Activated CD8-positive, alpha-beta memory T cell treated with anti-CD3 and anti-CD28 coated beads, Interleukin-2, amount 50 U/mL, for 24 hours (primary cell): ENCODE measurements around the gene PRKRA.
"Not testable (repeated sequence)": the region's sequence is repeated elsewhere in the genome, so short reads cannot be mapped to it uniquely, and the experiment has no call there.

Source experiments
- DNase-seq: peaks from one replicate; pipeline ENCODE4 v3.0.0-alpha.2; 2020; ENCODE audit errors: extremely low read depth

The PRKRA gene

GRCh38 chr2:178457390-178457886 lies 6.5 kb upstream of the PRKRA start:
- no peak for DNase-seq

GRCh38 chr2:178455947-178456346 lies 5.0 kb upstream of the PRKRA start:
- no peak for DNase-seq

GRCh38 chr2:178452870-178453269 lies 1.9 kb upstream of the PRKRA start:
- DNase-seq: no peak

- DNase-seq: no peak
Measured at GRCh38 chr2:178452334-178452733, 1.4 kb upstream of the PRKRA start.

GRCh38 chr2:178450524-178450773 lies 526 bp downstream of the PRKRA start:
- DNase-seq: no peak

GRCh38 chr2:178449700-178450523 lies 1.1 kb downstream of the PRKRA start:
- no peak for DNase-seq

- no peak for DNase-seq
Measured at GRCh38 chr2:178448968-178449661, 1.9 kb downstream of the PRKRA start.

- DNase-seq: no peak
Measured at GRCh38 chr2:178441426-178441825, 9.5 kb downstream of the PRKRA start.

GRCh38 chr2:178436662-178437061 lies 14.3 kb downstream of the PRKRA start:
- DNase-seq: no peak

- no peak for DNase-seq
Measured at GRCh38 chr2:178429336-178429735, 21.6 kb downstream of the PRKRA start.

- no peak for DNase-seq
Measured at GRCh38 chr2:178428396-178428806, 22.6 kb downstream of the PRKRA start.

- DNase-seq: no peak
Measured at GRCh38 chr2:178427458-178427857, 23.5 kb downstream of the PRKRA start.

- DNase-seq: no peak
Measured at GRCh38 chr2:178426388-178426787, 24.6 kb downstream of the PRKRA start.

GRCh38 chr2:178425255-178425827 lies 25.6 kb downstream of the PRKRA start:
- DNase-seq: no peak

- not testable (repeated sequence) for DNase-seq
Measured at GRCh38 chr2:178423746-178424145, 27.2 kb downstream of the PRKRA start.

- no peak for DNase-seq
Measured at GRCh38 chr2:178422097-178422496, 28.9 kb downstream of the PRKRA start.

GRCh38 chr2:178420463-178420999 lies 30.4 kb downstream of the PRKRA start:
- no peak for DNase-seq

GRCh38 chr2:178419123-178419522 lies 31.9 kb downstream of the PRKRA start:
- no peak for DNase-seq

- no peak for DNase-seq
Measured at GRCh38 chr2:178418426-178418825, 32.5 kb downstream of the PRKRA start.

- DNase-seq: no peak
Measured at GRCh38 chr2:178417916-178418315, 33.1 kb downstream of the PRKRA start.

GRCh38 chr2:178415979-178416378 lies 35.0 kb downstream of the PRKRA start:
- no peak for DNase-seq
